ENCODE measurements around the gene PNRC1.
A peak's percentile ranks its signal among the peaks of the same experiment; 100 is the strongest.
"Not testable (repeated sequence)": the region's sequence is repeated elsewhere in the genome, so short reads cannot be mapped to it uniquely, and the experiment has no call there.

The PNRC1 gene

GRCh38 chr6:89058627-89059026, 21.9 kb upstream of the PNRC1 start:
- no peak for DNase-seq

DNA sequence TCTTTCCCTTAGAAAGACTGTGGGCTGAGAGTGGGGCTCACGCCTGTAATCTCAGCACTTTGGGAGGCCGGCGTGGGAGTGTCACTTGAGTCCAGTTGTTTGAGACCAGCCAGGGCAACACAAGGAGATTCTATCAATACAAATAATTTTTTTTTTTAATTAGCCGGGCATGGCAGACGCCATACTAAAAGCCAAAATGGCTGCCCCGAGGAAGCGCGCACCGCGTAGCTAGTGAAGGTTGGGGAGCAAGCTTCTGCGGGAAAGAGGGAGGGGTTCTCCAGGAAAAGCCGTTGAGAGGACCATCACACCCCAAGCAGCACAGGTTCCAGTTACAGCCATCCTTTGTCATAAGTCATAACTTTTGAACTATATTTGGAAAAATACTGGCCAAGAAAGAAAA, 21.3 kb upstream of the PNRC1 start:
- no peak for DNase-seq

DNA sequence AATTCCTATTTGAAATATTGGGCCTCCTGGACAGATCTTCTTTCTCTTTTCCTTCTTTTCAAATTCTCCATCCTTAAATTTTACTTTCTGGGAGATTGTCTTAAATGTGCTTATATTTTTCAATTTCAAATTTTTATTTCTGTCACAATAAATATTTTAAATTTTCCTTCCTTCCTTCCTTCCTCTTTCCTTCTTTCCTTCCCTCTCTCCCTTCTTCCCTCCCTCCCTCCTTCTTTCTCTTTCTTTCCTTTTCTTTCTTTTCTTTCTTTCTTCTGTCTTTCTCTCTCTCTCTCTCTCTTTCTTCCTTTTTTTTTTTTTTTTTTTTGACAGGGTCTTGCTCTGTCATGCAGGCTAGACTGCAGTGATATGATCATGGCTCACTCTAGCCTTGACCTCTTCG, 16.7 kb upstream of the PNRC1 start:
- no peak for DNase-seq

DNA sequence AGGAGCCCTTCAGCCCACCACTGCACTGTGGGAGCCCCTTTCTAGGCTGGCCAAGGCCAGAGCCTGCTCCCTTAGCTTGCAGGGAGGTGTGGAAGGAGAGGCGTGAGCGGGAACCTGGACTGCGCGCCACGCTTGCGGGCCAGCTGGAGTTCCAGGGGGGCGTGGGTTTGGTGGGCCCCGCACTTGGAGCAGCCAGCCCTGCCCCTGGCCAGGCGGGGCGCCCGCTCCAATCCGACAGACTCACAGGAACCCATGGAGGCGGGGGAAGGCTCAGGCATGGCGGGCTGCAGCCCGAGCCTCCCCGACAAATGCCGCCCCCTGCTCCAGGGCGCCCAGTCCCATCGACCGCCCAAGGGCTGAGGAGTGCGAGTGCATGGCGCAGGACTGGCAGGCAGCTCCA, 15.6 kb upstream of the PNRC1 start:
- DNase-seq, result not testable (repeated sequence)

DNA sequence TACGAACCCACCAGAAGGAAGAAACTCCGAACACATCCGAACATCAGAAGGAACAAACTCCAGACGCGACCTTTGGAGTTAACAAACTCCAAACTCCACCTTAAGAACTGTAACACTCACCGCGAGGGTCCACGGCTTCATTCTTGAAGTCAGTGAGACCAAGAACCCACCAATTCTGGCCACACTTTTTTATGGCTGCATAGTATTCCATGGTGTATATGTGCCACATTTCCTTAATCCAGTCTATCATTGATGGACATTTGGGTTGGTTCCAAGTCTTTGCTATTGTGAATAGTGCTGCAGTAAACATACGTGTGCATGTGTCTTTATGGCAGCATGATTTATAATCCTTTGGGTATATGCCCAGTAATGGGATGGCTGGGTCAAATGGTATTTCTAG, 14.4 kb upstream of the PNRC1 start:
- not testable (repeated sequence) for DNase-seq

DNA sequence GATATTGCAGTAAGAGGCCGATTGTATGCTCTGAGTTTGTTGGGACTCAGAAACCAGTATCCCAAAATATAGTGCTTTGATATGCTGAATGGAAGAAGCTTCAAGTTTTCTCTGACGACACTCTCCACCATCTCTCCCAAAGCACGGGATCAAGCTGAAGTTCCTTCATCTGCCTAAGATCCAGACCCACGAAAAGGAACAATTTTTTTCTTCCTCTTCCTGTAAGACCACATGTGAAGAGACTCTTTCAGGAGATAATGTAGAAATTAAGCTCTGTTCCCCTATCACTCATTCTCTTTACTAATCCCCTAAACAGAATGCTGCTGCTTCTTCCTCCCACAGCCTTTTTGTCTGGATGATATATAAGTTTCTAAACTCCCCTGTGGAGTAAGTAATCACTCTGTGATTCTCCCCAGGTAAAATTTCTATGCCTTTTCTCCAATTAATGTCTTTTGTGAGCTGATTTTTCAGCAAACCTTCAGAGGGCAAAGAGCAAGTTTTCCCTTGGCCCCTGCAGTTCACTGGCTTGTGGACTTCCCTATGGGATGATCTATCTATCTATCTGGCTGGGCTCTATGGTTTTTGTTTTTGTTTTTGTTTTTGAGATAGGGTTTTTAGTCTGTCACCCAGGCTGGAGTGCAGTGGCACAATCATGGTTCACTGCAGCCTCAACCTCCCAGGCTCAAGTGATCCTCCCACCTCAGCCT, 13.5 kb upstream of the PNRC1 start:
- no peak for DNase-seq

GRCh38 chr6:89067796-89068195, 12.8 kb upstream of the PNRC1 start:
- no peak for DNase-seq

DNA sequence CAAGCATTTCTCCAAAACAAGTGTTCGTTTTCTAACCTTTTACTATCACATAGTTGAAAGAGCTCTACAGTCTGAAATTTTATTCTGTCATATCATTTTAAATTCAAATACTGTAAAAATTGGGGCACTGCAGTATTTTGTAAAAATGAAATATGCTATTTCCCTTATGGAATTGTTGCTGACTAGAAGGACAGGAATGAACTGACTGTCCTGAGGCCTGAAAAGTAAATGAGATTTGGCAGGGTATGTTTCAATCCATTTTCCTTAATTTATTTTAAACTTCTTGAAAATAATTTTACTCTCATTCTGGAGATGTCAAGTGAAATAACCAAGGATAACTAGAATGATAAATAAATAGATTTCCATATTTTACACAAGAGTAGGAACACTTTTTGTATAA, 11.9 kb upstream of the PNRC1 start:
- no peak for DNase-seq

DNA sequence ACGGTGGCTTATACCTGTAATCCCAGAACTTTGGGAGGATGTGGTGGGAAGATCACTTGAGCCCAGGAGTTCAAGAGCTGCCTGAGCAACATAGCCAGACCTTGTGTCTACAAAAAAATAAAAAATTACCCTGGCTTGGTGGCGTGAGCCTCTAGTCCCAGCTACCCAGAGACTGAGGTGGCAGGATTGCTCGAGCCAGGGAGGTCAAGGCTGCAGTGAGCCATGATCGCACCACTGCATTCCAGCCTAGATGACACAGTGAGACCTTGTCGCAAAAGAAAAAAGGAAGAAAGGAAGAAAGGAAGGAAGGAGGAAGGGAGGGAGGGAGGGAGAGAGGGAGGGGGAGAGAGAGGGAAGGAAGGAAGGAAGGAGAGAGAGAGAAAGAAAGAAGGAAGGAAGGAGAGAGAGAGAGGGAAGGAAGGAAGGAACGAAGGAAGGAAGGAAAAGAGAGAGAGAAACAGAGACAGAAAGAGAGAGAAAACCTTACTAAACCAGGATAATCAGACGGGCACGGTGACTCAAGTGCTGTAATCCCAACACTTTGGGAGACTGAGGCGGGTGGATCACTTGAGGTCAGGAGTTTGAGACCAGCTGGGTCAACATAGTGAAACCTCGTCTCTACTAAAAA, 10.9 kb upstream of the PNRC1 start:
- no peak for DNase-seq

- DNase-seq, result no peak
Observed at GRCh38 chr6:89071036-89071435, 9.5 kb upstream of the PNRC1 start.

- peak in 6 of 58 donors; percentile 3 to 41 (median 16) for DNase-seq
Observed at GRCh38 chr6:89073014-89073620, 7.4 kb upstream of the PNRC1 start.

- DNase-seq, result no peak
Observed at GRCh38 chr6:89073840-89074239, 6.7 kb upstream of the PNRC1 start.

DNA sequence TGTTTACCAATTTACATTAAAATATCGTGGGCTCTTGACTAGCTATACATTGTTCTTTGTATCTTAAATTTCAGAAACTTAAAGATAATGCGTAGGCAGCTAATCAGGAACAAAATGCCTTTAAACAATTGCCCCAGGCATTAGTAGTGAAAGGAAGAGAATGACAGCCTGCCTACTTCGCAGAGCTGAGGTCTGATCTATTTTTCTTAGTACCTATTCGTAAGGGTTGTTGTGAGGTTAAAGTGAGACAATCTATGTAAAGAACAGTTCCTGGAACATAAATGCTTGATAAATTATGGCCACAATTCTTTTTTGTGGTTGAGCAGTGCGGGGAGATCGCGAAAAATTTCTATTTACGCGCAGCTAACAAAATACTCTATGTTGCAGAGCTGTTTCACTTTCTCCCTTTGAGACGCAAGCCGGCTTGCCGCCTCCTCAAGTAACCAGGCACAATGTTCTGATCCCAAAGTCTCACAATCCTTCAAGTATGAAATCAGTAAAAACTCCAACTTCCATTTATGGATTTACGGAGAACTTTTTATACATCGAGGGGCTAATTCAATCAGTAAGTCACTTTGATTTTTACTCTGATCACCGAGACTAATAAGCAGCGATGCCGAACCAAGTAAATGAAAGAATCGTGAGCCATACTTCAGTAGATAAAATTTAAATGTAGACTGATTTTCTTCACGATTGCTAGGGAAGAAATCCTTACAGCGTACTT, 878 bp upstream of the PNRC1 start:
- DNase-seq, result peak in 35 of 58 donors; percentile 7 to 46 (median 19)

DNA sequence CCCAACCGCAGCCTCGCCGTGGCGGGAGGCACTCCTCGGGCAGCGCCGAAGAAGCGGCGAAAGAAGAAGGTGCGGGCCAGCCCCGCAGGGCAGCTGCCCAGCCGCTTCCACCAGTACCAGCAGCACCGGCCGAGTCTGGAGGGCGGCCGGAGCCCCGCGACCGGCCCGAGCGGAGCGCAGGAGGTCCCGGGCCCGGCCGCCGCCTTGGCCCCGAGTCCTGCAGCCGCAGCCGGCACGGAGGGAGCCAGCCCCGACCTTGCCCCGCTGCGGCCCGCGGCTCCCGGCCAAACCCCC, 525 bp downstream of the PNRC1 start:
- DNase-seq, result peak in 2 of 58 donors; percentile 42 to 44

- DNase-seq, result peak; percentile 80 to 100 (median 95)
Observed at GRCh38 chr6:89081423-89082322, 1.1 kb downstream of the PNRC1 start.

DNA sequence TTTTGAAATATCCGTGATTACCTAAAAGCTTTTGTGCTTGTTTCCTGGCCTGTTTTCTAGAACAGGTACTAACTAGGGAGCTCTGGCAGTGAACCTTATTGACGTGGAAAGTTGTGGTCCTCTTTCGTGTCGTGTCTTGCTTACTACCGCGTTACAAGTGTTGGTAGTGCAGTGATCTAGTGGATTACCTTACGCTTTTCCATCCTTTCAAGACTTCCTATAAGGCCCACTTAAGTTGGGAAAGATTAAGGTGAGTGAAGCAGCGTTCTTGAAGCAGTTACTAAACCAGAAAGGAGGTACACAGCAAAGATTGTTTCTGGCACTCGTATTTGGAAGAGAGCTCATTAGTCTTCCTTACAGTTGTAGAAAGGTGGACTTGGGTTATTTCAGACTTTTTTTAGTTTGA, 1.9 kb downstream of the PNRC1 start:
- no peak for DNase-seq

DNA sequence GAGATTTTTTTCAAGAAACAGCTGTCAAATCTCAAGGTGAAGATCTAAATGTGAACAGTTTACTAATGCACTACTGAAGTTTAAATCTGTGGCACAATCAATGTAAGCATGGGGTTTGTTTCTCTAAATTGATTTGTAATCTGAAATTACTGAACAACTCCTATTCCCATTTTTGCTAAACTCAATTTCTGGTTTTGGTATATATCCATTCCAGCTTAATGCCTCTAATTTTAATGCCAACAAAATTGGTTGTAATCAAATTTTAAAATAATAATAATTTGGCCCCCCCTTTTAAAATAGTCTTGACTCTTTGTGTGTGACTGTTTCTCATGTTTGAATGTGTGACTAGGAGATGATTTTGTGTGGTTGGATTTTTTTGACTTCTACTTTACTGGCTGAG, 4.0 kb downstream of the PNRC1 start:
- no peak for DNase-seq

DNA sequence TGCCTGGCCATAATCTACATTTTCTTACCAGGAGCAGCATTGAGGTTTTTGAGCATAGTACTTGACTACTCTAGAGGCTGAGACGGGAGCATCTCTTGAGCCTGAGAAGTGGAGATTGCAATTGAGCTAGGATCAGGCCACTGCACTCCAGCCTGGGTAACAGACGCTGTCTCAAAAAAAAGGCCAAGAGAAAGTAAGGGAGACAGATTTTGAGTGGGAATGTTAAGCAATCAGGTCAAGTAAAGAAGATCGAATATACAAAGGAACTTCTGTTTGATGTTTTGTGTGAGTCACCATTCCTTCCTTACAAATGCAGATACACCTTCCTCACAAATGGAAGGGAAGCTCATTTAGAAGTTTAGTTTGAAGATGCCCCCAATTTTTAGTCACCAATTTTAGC, 4.4 kb downstream of the PNRC1 start:
- DNase-seq, result no peak

- DNase-seq, result no peak
Observed at GRCh38 chr6:89085409-89086205, 5.1 kb downstream of the PNRC1 start.

DNA sequence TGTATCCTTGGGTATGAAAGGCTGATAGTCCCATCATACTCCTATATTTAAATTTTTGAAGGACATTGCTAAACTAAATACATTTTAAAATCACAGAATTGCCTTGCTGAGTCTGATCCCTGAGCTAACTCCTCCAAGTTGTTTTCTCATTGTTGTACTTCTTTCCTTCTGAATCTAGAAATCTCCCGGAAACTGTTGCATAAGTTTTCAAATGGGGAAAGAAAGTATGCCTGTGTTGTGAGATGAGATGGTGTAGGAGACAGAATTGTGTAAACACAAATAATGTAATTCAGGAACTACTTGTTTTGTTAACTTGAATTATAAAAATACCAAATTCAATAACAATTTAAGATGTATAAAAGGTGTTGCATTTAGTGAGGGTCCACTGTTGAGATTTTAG, 7.3 kb downstream of the PNRC1 start:
- no peak for DNase-seq

Measured in anterior cingulate cortex (tissue), 58 donors.